Activated T-helper 1 cell treated with anti-CD3 and anti-CD28 coated beads, Interleukin-2, amount 50 U/mL, for 16 hours (primary cell): ENCODE data around the gene TRPM6.

Source experiments
- DNase-seq, 2 donors: peaks; one replicate each; pipeline ENCODE4 v3.0.0-alpha.2; 2020; ENCODE audit warnings: low read depth in 1 of 2, low spot score in 1 of 2

TRPM6 gene

GRCh38 chr9:74773886-74774479 lies 113.7 kb downstream of the TRPM6 start:
- DNase-seq: peak; percentile 35 to 37

- no peak for DNase-seq
Observed at GRCh38 chr9:74772121-74772520, 115.6 kb downstream of the TRPM6 start.

GRCh38 chr9:74771672-74772071 lies 116.0 kb downstream of the TRPM6 start:
- no peak for DNase-seq

- DNase-seq: no peak
Observed at GRCh38 chr9:74771262-74771585, 116.5 kb downstream of the TRPM6 start.

- DNase-seq: peak in 1 of 2 donors; percentile 9
Observed at GRCh38 chr9:74770508-74771261, 117.0 kb downstream of the TRPM6 start.

- no peak for DNase-seq
Observed at GRCh38 chr9:74765481-74765971, 122.2 kb downstream of the TRPM6 start.

- DNase-seq: no peak
Observed at GRCh38 chr9:74762950-74763349, 124.8 kb downstream of the TRPM6 start.

- DNase-seq: no peak
Observed at GRCh38 chr9:74760031-74760700, 127.6 kb downstream of the TRPM6 start.

- no peak for DNase-seq
Observed at GRCh38 chr9:74755999-74756398, 131.7 kb downstream of the TRPM6 start.

- DNase-seq: no peak
Observed at GRCh38 chr9:74755355-74755754, 132.4 kb downstream of the TRPM6 start.

- DNase-seq: no peak
Observed at GRCh38 chr9:74753650-74754049, 134.1 kb downstream of the TRPM6 start.

- no peak for DNase-seq
Observed at GRCh38 chr9:74748966-74749365, 138.8 kb downstream of the TRPM6 start.

- no peak for DNase-seq
Observed at GRCh38 chr9:74742792-74743730, 144.7 kb downstream of the TRPM6 start.

GRCh38 chr9:74742191-74742790 lies 145.4 kb downstream of the TRPM6 start:
- DNase-seq: no peak

GRCh38 chr9:74736646-74737045 lies 151.1 kb downstream of the TRPM6 start:
- DNase-seq: no peak

GRCh38 chr9:74735761-74736160 lies 152.0 kb downstream of the TRPM6 start:
- DNase-seq: no peak

GRCh38 chr9:74729136-74729695 lies 158.5 kb downstream of the TRPM6 start:
- DNase-seq: no peak

- DNase-seq: no peak
Observed at GRCh38 chr9:74728176-74728575, 159.5 kb downstream of the TRPM6 start.

GRCh38 chr9:74726581-74726980 lies 161.1 kb downstream of the TRPM6 start:
- DNase-seq: no peak

- no peak for DNase-seq
Observed at GRCh38 chr9:74724317-74724716, 163.4 kb downstream of the TRPM6 start.
